Measurements from ENCODE around the gene RBM25. TPM values are rescaled to one million over a fixed set of nuclear protein-coding genes. Genes with fewer than 3 reads are reported as not detected.
"Not testable (repeated sequence)": the region's sequence is repeated elsewhere in the genome, so short reads cannot be mapped to it uniquely, and the experiment has no call there.

The RBM25 gene
- total RNA-seq (2021; fragmentation: NEBNext Ultra II Directional; extraction: Animal tissue kit (Norgen Biotek cat#: 25700)): 10 to 100 TPM; 60.2 to 71.2 (median 64.1) TPM
- long read RNA-seq, transcript RBM25-203 (9 exons, 2,470 nt): major isoform, 10 of 58 reads
- long read RNA-seq, partial matches to known transcripts: 42 of 58 reads
- long read RNA-seq, other reads (novel, unspliced or antisense): 6 of 58 reads

- Mint-ChIP-seq H3K4me1 (ENCODE audit: low read depth) (peaks cover 19% of the 10 kb centered on the region), H3K27me3 (ENCODE audit: insufficient read depth) (peaks cover 4% of the 10 kb centered on the region; the same call in 1 of the 2 replicates), H3K36me3 (ENCODE audit: low read depth) (0 out of 2 replicates have a peak, but pooled peaks cover 4% of the 10 kb centered on the region), H3K27ac (no peak within 1 kb of the TSS), H3K4me3 (no peak within 1 kb of the TSS), H3K9me3 (no peaks in the 10 kb centered on the region)
- peak; percentile 31; the same call in 1 of the 2 replicates for TF ChIP-seq CTCF (IDR thresholded peaks at IDR 0.05)
- peak; percentile 99 for DNase-seq
These were observed at the start of gene RBM25 for GRCh38 chr14:73058224-73058921. TSS of gene RBM25 (plus strand) at chr14:73058534. CDS start at chr14:73071642, 13,108 bp downstream.

- not testable (repeated sequence) for H3K4me3 Mint-ChIP-seq; H3K27me3 Mint-ChIP-seq (ENCODE audit: insufficient read depth); H3K27ac Mint-ChIP-seq; H3K9me3 Mint-ChIP-seq; DNase-seq
- Mint-ChIP-seq H3K36me3 (ENCODE audit: low read depth) (peaks cover 24% of the 10 kb centered on the region), H3K4me1 (ENCODE audit: low read depth) (peaks cover 30% of the 10 kb centered on the region)
These were observed 47.1 kb upstream of the RBM25 start for GRCh38 chr14:73011189-73011588.

GRCh38 chr14:73014105-73014504 lies 44.2 kb upstream of the RBM25 start:
- H3K36me3 Mint-ChIP-seq (ENCODE audit: low read depth): peaks cover 26% of the 10 kb centered on the region
- no peak for DNase-seq
- H3K4me3 Mint-ChIP-seq: no peak overlapping the region
- H3K4me1 Mint-ChIP-seq (ENCODE audit: low read depth): peaks cover 20% of the 10 kb centered on the region
- TF ChIP-seq CTCF (IDR thresholded peaks at IDR 0.05): no peak
- H3K27me3 Mint-ChIP-seq (ENCODE audit: insufficient read depth): no peaks in the 10 kb centered on the region
- no peak overlapping the region for H3K27ac Mint-ChIP-seq
- H3K9me3 Mint-ChIP-seq: no peaks in the 10 kb centered on the region

GRCh38 chr14:73015552-73015951 lies 42.8 kb upstream of the RBM25 start:
- not testable (repeated sequence) for H3K27me3 Mint-ChIP-seq (ENCODE audit: insufficient read depth); H3K9me3 Mint-ChIP-seq; H3K4me3 Mint-ChIP-seq; DNase-seq; H3K27ac Mint-ChIP-seq
- H3K36me3 Mint-ChIP-seq (ENCODE audit: low read depth): peaks cover 25% of the 10 kb centered on the region
- H3K4me1 Mint-ChIP-seq (ENCODE audit: low read depth): peaks cover 20% of the 10 kb centered on the region

GRCh38 chr14:73016011-73016410 lies 42.3 kb upstream of the RBM25 start:
- H3K27ac Mint-ChIP-seq; H3K27me3 Mint-ChIP-seq (ENCODE audit: insufficient read depth); H3K4me3 Mint-ChIP-seq; H3K9me3 Mint-ChIP-seq; DNase-seq: not testable (repeated sequence)
- H3K4me1 Mint-ChIP-seq (ENCODE audit: low read depth): peaks cover 20% of the 10 kb centered on the region
- peaks cover 25% of the 10 kb centered on the region for H3K36me3 Mint-ChIP-seq (ENCODE audit: low read depth)

- no peak overlapping the region for H3K4me3 Mint-ChIP-seq
- H3K27ac Mint-ChIP-seq: no peak overlapping the region
- peaks cover 25% of the 10 kb centered on the region for H3K36me3 Mint-ChIP-seq (ENCODE audit: low read depth)
- H3K4me1 Mint-ChIP-seq (ENCODE audit: low read depth): peaks cover 38% of the 10 kb centered on the region
- peaks cover 3% of the 10 kb centered on the region for H3K27me3 Mint-ChIP-seq (ENCODE audit: insufficient read depth)
- TF ChIP-seq CTCF (IDR thresholded peaks at IDR 0.05): no peak
- DNase-seq: no peak
- no peaks in the 10 kb centered on the region for H3K9me3 Mint-ChIP-seq
These were observed 36.3 kb upstream of the RBM25 start for GRCh38 chr14:73022051-73022450.

GRCh38 chr14:73025544-73025943 lies 32.8 kb upstream of the RBM25 start:
- TF ChIP-seq CTCF (IDR thresholded peaks at IDR 0.05): no peak
- peaks cover 25% of the 10 kb centered on the region for H3K36me3 Mint-ChIP-seq (ENCODE audit: low read depth)
- H3K27me3 Mint-ChIP-seq (ENCODE audit: insufficient read depth): peaks cover 2% of the 10 kb centered on the region
- H3K4me1 Mint-ChIP-seq (ENCODE audit: low read depth): peaks cover 46% of the 10 kb centered on the region
- H3K9me3 Mint-ChIP-seq: no peaks in the 10 kb centered on the region
- DNase-seq: no peak
- H3K27ac Mint-ChIP-seq: peak overlapping the region; percentile 84; the same call in 1 of the 2 replicates
- H3K4me3 Mint-ChIP-seq: peak overlapping the region; percentile 99
